HuH-7.5 (cell line): ENCODE results near the gene EEFSEC.

Experiments
- DNase-seq: peaks from one replicate; pipeline ENCODE4 v3.0.0; 2011; ENCODE audit warnings: low spot score

EEFSEC gene

DNA sequence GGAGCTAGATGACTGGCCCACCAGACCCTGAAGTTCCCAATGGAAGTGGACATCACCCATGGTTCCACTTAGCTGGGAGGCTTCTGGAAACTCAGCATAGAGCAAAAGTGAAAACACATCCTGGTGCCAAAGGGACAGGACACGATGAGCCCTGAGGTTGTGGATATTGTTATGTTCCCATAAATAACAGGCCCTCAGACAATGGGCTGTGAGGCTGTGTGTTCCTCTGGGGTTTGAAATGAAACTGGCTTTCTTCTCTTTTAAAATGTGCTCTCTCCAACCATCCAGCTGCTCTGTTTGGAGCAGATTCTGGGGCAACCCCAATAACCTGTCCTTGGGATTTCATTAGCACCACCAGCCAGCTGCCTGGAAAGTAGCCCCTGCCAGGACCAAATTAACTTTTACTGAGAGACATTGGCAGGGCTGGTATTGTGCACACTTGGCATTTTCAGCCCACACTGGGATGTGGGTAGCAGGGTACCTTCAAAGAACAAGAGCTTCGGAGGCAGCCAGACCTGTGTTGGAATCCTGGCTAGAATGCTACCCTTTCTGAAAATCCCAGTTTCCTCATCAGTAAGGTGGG is 215.9 kb downstream of the EEFSEC start:
- no peak for DNase-seq

DNA sequence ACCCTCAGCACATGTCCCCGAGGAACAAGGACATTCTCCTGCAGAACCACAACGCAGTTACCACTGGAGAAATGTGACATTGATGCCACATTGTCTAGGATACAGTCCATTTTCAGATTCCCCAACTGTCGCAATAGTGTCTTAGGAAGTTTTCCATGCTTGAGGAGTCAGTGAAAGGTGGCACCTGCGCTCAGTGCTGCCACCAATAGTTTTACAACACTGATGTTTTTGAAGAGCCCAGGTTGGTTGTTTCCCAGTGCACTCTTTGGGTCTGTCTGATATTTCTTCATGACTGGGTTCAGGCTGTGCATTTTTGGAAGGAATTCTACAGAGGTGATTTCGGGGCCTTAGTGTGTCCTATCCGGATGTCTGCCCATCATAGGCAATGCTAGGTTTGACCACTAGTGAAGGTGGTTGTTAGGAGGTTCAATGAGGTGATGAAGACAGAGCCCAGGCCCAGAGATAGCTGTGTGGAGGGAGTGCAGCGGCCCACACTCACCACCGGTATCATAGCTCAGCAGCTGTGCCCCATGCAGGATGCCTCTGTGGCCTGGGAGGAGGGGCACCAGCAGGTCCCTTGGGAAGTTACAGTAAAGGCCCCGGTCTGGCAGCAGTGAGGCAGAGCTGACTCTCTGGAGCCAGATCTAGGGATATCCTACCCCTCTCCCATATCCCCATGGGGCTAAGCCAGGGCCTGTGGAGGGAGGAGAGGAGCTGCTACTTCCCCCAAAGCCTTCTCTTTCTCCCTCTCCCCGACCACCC is 216.8 kb downstream of the EEFSEC start:
- no peak for DNase-seq

DNA sequence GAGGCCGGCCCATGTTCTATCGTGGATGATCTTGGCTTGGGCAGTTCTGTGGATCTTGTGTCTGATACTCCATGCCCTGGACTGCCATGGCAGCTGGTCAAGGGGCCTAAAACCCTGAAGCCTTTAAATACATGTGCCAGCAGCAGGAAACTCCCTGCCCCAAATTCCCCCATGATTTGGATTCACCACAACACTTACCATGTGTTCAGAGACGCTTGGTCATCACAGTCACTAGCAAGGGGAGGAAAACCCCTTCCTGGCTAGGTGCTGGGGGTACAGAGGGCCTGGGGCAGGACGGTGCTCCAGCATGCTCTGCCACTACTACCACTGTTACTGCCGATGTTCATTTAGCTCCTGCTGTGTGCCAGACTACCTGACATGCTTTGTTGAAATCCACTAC is 219.0 kb downstream of the EEFSEC start:
- no peak for DNase-seq

DNA sequence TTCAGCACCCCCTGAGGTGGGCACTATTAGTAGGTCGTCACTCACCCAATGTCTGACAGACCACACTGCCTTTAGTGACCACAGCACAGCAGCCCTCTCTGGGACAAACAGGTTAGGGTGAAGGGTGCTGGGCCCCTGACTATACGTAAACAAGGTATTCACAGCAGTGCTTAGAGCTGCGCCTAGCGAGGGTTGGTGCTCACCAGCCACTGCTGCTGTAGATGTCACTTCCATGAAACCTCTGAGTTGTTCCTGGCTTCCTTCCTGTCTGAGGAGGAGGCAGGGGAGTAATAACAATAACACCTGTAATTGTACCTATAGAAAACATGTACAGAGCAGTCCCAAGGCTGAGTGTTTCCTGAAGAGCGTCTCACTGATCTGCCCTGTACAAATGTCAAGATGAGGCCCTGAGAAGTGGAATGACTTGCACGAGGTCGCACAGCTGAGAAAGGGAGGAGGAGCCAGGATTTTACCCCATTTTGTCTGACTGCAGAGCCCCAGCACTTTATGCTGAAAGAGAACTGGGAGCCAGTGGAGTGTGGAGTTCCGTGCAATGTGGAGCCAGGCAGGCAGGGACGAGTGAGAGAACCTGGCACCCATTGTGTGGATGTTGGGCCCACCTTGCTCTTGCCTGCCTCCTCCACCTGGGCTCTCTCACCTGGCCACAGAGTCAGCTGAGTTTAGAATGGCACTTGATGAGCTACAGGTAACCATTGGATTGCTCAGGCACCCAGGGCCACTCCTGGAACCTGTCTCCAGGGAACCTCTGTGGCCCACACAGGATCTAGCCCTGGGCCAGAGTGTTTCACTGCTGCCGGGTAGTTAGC is 219.6 kb downstream of the EEFSEC start:
- DNase-seq, result no peak

DNA sequence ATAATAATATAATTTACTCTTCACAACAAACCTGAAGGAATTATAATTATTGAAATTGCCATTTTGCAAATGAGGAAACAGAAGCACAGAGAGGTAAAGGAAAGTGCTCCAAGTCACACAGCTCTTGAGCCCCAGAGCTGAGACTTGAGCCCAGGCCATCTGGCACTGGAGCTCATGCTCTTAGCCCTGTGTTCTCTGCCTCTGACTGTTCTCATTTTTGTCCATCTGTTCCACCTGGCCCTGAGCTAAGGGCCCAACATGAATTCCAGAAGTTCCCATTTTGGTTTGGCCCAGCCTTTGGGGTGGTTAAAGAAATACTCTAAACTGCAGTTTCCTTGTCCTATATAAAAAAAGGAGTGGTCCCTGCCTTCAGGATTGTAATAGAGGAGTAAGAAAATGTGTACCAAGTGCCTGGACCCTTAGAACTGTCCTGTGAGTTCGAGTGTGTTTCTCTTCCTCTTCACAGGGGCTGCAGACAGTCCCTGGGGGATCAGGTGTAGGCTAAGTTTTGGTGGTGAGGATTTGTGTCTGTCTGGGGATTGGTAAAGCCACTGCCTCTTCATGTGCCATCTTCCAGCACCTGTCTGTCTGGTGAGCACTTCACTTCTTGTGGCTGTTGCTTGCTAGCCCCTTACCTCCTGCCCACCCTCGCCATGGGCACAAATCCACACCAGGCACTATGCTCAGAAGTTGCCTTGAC is 221.6 kb downstream of the EEFSEC start:
- no peak for DNase-seq

DNA sequence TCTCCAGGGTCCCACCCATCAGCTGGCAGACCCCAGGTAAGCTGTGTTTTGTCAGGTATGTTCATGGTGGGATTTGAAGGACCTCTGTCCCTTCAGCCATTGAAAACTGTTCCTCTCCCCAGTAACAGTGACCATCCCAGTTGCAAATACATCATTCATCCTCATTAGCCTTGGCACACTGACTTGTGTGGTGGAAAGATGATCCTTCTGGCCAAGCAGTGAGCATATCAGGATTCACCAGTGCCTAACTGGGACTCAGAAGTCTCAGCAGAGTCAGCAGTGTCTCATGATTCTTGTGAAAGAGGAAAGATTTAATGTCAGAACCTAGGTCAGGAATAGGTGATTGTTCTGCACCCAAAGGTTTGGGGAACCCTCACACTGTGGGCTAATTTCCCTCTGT is 223.2 kb downstream of the EEFSEC start:
- no peak for DNase-seq

DNA sequence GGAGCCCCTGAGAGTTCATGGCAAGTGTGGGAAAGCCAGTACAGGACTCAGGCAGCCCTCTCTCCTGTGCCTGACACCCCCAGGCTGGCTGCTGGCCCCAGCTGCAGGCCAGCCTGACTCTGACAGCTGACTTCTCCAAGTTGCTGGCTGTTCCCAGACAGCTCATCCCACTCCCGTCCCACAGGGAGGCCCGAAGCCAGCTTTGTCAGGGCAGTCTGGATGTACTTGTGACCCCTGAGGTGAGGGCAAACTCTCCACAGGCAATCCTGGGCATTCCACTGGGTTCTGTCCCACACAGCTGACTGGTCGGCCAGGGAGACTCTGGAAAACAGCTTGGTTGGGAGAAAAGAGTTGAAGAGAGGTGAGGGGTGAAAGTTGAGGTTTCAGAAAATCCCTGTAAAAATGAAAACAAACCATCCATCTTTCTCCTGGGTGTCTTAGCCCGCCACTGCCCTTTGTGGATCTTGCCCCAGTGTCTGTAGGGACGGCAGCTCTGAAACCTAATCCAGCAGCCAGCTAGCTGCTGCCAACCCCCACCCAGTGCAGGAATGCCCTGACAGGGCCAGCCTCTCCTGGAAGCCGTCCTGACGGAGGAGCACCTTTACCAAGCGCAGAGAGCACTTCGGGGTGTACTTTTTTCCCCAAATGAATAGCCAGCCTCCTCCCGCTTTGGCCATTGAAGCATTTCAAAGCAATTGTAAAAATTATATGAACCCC is 225.5 kb downstream of the EEFSEC start:
- no peak for DNase-seq

DNA sequence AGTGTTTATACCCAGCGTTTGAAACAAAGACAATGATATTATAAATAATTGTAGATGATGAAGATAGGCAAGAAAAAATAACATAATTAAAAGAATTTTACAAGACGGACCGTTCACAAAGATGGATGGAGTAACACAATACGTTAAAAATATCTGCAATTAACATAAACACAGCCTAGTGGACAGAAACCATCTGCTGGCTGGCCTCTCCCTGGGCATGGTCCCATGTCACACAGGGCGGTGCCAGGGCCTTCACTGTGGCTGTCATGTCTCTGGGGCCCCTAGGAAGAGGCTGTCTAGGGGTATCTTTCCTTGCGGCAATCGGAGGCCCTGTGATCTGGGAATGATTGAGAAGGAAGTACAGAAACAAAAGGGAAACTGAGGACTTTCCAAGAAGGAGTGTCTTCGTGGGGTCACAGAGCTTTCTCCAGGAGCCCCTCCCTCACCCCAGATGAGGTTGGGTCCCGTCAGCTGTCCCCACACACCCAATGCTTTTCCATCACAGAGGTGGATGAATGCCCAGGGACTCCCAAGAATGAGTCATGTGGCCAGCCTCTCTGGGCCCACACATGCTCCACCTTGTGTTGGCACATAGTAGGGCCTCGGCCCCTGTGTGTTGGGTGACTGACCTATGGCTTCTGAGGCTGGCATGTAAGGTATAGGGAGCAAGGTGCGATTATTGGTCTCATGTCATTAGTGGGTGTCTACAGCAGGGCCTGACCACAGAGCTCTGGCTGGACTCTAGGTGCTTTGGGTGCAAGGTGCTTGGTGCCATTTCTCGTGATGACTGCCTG is 226.3 kb downstream of the EEFSEC start:
- DNase-seq, result no peak

DNA sequence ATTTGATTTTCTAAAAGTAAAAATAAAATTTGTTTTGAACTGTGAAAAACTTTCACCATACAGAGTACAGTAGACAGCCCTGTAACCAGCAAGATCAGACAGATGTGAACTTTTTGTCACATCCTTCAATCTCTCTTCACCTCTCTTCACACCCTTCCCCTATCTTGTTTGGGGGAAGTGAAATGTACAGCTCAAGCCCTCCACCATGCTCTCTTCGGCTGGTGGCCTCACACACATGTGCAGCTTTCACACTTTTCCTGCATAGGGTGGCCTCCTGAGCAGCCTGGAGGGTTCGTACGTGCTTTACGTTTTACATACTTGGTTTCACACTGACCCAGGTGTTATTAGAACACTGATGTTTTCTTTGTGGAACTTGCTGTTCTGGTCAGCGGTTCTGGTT is 227.0 kb downstream of the EEFSEC start:
- no peak for DNase-seq

DNA sequence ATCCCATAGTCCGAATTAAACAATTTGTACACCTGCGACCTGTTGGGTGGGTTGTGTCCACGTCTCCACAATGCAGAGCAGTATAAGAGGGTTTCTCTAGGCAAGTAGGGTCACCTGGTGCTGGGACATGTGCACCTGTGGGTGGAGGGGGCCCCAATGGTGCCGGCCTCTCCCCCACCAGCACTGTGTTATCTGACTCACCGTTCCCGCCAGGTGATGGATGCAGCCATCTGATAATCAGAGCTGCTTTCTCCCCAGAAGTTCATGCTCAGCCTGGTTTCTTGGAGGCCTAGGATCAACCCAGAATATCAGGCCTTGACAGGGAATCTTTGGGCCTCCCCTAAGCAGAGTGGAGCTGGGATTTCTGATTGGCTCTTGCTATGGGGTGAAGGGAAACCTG is 227.4 kb downstream of the EEFSEC start:
- no peak for DNase-seq

DNA sequence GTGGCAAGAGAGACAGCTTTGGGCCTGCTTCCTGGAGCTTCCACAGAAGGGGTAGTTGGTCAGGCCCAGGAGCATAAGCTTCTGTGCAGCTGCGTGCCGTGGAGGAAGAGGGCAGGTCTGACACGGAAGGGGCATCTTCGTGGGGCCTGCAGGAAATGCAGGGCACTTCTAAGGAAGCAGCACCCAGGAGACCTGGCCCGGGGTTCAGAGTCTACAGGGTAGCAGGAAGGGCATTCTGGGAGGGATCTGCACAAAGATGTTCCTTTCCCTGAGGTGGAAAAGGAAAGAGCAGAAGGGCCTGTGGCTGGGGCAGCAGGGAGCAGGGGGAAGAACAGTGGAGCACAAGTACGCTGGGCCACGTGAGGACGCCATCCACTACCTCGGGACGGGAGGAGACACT is 228.3 kb downstream of the EEFSEC start:
- DNase-seq, result no peak

DNA sequence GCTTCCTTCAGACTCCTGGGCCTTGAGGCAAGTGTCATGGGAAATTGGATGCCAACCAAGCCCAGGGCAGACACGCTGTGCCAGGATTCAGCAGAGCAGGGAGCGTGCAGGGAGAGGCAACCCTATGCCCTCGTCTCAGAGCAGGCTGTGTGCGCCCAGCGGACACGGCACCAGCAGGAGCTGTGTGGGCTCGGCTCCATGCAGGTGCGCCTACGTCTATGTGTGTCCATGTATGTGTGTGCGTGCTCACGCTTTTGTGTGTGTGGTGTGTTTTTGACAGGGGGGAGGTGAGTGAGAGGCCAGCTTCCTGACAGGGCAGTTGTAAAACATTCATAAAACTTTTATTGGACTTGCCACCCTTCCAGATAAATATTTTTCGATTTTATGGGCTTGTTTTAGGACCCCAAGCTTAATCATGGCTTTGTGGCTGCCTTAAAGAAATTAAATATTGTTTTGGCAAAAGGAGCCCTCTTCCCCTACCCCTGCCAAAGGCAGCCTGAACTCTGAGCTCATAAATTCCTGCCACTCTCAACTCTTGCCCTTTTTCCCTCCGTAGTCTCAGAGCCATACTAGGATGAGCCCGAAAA is 229.0 kb downstream of the EEFSEC start:
- DNase-seq, result no peak

DNA sequence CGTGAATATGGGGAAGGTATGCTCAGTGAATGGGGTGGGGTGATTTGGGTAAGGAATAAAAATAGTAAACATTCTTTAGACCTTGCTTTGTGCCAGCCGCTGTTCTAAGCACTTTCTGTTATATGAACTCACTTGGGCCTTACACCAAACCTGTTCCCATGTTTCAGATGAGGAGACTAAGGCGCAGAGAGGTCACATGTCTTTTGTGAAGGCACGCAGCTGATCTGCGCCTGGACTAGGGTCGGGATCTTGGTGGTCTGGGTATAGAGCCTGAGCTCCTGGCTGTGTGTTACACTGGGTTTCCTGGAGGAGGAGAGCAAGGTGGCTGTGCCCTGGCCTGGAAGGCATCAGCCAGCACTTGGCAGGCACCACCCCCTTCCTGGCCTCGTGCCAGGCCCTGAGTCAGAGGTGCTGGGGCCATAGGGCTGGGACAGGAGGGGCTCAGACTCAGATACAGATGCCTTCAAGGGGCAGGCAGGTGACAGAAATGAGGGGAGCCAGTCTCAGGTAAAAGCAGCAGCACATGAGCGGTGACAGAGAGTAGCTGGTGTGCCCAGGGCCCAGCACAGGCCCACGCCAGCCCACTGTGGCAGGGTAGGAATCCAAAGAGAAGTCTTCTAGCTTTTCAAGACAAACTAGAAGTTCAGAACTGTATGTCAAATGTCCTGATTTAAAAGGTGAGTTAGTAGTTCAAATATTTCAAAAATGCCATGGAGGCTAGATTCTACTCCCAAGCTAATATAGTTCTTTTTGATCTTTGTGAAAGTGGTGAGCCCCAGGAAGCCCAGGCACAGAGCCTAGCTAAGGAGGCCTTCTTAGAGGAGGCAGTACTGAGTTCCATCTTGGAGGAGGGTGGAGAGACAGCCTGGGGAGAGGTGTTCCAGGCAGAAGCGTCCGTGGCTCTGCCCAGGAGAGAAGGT is 230.3 kb downstream of the EEFSEC start:
- peak; percentile 79 for DNase-seq

DNA sequence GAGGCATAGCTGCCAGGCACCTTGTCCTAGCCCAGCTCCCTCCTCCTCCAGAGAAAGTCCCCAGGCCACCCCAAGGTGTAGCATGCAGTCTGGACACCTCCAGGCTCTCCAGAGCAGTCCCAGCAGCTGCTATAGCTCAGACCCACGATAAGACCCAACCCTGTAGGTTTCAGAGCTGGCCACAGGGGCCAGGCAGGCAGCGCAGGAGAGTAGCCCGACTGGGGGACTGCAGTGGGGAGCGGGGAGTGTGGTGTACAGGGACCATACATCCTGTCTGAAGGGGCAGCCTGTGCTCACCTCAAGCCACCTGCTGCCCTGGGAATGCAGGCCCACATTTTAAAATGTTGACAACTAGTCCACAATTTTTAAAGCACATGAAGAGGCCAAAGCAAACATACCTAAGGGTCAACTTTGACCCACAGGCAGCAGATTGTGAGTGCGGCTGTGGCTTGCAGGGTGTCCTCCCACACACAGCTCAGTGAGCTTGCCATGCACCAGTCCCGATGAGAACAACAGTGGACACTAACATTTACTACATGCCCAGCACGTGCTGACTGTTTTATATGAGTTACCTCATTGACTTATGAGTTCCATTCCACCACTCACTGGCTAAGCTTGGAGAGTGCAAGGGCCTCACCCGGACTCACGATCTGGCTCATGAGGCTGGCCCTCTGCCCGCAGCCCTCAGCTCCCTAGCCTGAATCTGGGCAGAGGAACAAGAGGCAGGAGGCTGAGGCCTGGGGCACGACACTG is 232.0 kb downstream of the EEFSEC start:
- DNase-seq, result peak; percentile 86

DNA sequence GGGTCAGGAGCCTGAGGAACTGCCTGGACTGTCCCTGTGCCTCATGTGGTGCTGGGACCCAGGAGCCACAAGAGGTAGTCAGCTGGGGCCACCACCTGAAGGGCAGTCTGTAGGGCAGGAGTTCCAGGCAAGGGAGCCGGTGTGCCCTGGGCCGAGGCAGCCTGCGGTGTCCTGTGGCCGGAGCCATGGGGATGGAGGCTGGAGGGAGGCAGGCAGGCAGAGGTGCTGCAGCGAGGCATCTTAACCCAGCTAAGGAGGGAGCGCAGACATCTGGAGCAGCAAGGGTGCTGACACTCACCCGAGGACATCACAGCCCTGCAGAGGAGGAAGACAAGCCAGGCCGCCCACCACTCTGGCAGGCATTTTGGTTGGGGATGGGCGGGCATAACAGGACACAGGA is 235.7 kb downstream of the EEFSEC start:
- no peak for DNase-seq

DNA sequence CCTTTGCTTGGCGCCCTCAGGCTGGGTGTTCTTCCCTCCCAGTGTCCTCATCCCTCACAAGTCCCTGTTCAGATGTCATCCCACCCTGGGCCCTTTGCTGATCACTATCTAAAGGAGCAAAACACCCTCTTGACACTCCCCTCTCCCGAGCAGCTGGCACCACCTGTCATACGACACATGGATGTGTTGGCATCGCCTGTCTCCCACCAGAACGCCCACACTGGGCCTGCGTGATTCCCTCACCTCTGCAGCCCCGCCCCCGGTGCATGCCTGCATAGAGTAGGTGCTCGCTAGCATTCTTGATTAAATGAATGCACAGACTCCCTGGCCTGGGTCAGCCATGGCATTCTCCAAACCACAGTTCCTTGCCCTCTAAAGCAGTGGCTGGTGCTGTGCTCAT is 237.6 kb downstream of the EEFSEC start:
- DNase-seq, result no peak

DNA sequence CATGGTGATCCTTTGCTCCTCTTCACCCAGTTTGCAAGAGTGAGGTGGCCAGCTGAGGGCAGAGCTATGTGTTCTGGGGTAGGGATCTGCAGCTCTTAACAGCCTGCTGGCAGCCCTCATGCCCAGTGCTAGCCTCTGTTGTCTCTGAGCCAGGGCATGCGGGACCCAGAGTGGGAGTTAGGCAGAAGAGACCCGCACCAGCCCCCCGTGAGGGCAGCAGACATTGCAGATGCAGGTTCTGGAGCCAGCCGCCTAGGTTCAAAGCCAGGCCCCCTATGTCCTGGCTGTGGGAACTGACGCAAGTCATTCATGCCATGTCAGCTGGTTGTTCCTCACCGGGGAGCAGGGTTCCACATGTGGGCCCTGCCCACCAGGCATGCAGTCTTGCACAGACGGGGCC is 238.7 kb downstream of the EEFSEC start:
- DNase-seq, result no peak

DNA sequence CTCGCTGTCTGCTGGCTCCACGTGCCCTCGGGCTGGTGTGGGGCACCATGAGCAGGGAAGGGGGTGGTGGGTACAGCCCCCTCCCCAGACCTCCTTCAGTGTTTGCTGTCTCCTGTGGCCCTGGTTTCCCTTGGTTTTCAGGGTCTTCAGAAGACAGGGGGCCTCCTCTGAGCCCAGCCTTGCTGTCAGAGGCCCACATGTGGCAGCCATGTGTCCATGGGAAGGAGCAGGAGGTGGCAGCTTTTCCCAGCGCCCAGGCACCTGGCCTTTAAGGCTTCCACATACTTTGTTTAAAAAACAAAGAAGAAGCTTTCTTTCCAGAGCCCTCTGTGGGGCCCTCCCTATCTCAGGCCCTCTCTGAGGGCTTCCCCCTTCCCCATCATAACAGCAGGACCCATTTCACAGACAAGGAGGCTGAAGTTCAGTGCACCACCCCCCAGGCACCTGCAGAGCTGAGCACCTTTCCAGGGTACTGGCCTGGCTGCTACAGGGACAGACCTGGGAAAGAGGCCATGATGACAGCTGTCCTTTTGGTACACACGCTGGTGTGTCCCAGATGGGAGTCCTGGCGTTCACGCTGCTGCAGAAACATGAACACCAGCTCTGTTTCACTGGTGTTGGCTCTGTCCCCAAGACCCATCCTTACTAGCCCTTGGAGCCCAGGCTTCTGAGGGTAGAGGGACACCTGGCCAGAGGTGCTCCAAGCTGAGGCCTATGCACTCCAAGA is 239.7 kb downstream of the EEFSEC start:
- no peak for DNase-seq
